GM19099 (cell line): Measurements from ENCODE around the gene DHH.

ENCODE experiments used
- POLR2A ChIP-seq: IDR thresholded peaks from 3 replicates; pipeline ENCODE4 v1.6.1; 2011; ENCODE audit warnings: low read depth; ENCODE audit not compliant: insufficient read length; ENCODE audit errors: extremely low read depth

The DHH gene

DNA sequence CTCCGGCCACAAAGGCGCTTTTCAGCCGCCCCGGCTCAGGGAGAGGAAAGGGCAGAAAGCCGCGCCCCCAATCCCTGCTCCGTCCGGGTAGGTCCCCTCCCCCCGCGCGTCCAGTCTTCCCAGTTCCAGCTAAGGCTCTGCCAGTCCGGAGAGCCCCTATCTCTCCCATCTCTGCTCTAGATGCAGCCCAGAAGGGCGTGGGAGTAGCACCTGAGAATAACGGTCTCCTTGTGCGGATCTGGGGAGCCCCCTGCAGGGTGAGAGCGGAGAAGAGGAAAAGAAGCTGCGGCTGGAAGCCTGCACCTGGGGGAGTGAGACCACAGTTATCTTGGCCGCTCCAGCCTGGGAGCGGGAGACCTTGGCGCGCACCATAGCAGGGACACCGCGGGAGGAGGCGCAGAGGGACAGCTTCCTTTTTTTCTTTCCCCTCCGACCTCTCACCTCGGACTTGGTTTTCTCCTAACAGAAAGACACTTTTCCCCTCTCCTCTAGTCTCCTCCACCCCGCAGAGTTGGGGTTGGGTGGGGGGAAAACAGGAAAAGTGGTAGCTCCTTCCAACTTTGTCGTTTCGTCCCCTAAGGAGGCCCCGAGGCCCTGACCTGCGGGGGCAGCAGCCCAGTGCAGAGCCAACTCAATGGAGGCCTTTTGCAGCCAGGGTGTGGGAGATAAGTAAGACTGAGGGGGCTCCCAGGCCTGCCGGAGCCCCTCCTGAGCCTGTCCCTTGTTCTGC lies 2.4 kb downstream of the DHH start:
- no peak for TF ChIP-seq POLR2A

DNA sequence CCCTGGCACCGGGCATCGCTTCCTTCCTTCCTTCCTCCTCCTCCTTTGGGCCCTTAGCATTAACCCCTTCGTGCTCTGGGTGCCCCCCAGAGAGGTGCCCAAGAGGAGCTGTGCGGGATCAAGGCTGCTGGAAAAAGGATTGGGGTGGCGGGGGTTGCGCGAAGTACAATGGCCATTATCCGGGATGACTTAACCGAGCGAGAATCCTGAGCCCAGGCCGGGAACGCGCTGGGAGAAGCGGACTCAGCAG lies 2.8 kb downstream of the DHH start:
- TF ChIP-seq POLR2A, result no peak

DNA sequence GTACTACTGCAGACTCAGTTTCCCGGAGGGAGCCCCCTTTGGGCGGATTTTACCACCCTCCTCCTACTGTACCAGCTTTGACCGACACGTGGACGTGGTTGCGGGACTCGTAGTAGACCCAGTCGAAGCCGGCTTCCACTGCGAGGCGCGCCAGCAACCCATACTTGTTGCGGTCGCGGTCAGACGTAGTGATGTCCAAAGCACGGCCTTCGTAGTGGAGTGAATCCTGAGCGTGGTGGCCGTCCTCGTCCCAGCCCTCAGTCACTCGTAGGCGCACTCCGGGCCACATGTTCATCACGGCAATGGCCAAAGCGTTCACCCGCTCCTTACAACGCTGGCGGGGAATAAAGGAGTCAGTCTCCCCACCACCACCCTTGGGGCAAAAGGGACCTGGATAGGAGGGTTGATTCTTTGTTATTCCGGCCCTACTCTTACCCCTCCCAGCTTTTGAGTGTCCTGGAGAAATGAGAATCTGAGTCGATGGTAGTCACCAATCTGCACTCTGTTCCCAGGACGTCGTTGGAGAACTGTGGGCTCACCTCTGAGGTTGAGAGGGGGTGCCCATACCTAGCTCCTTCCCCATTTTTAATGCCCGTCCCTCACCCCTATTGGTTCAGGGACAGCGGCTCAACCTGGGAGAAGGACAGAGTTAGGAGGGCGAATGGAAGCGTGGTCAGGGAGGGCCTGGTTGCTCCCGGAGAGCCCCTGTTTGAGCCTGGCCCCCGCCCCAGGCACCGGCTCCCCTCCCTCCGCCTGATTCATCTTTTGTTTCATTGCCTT lies 3.4 kb downstream of the DHH start:
- no peak for TF ChIP-seq POLR2A

DNA sequence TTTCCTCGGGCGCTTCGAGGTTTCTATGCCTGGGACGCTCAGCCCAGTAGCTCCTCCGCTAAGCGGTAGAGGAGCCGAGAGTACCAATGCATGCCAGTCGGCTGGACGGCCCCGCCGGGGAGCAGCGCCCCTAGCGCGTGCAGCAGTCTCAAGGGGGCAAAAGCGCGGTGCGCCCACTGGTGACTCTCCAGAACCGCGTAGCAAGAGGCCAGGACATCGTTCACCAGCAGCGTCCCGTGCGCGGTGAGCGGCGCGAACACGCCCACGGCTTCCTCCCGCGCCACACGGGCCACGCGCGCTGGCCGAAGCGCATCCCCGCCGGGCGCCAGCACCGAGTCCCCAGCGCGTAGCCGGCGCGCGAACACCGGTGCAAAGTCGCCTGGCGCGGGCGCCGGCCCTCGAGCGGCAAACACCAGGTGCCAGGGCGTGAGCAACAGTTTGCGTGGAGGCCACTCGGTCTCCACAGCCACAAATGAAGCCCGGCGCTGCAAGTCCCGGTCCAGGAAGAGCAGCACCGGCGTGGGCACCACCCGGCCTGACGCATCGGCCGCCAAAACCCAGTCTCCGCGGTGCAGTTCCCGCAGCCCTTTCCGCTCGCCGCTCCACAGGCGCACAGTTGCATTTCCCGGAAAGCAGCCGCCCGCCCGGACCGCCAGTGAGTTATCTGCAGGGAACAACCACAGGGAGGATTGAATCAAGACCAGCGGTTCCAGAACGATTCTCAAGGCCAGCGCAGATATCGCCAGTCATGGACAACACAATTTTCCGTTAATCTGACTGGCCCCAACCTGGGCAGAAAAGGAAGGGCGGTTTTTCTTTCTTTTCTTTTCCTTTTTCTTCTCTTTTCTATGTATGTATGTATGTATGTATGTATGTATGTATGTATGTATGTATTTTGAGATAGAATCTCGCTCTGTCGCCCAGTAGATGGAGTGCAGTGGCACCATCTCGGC lies 4.5 kb downstream of the DHH start:
- no peak for TF ChIP-seq POLR2A

DNA sequence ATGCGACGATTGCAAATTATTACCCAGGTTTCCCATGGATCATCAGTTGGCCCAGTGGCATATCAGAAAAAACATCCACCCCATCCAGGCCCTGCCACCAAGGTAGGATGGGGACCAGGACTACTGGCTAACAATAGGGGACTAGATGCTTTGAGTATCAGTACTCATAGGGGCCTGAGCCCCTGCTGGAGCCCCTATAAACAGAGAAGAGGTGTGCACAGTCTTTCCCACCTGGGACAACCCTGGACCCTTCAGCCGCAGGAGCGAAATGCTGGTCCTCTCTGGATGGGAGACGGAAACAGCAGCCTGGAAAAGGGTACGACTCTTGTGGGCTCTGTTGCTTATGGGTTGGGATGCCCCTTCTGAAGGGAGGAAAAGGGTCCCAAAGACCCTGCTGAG lies 5.7 kb downstream of the DHH start:
- no peak for TF ChIP-seq POLR2A

DNA sequence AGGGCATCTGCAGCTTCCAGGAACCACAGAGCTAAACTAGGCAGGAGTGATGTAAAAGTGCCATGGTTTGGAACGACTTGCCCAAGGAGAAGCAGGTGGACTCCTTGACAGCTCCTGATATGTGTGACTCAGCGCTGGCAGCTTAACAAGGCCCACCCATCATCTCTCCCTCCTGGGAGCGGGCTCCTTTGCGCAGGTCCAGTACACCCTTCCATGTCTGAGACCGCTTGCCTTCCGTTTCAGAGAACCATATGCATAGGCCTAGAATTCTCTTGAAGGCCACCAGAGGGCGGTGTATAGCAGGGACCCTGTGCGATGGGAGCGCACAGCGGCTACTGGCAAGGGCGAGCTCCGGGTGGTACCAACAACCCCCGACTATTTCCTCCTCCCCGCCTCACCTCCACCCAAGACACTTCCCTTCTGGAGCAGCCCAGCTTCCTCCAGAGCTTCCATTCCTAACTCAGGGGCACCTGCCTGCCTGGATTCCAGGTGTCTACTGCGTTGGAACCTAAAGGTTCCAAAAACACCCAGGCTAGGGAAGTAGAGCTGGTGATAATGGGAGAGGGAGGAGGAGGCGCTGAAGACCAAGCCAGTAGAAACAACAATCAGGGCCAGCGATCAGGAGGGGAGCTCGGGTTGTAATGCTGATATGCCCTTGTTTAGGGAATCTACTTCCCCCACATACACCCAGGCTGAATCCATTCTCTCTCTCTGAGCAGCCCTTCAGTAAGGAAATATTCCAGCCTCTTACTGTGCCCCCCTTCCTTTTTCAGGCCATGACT lies 6.3 kb downstream of the DHH start:
- TF ChIP-seq POLR2A, result no peak

DNA sequence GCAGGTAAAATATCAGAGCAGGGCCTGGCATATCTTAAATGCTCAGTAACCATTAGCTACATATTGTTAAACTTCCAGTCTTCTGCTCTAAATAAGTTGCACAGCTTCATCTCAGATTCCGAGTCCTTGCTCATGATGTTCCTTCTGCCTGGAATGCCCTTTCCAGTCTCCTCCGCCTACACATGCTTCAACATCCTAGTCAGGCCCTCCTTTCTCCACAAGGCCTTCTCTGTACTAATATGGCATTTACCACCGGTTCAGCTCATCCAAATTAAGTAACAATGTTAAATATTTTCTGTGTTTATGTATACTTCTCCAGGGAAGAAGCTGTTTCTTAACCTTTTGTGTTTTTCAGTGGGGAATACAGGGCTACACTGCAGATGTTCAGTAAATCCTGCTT lies 8.5 kb downstream of the DHH start:
- no peak for TF ChIP-seq POLR2A

DNA sequence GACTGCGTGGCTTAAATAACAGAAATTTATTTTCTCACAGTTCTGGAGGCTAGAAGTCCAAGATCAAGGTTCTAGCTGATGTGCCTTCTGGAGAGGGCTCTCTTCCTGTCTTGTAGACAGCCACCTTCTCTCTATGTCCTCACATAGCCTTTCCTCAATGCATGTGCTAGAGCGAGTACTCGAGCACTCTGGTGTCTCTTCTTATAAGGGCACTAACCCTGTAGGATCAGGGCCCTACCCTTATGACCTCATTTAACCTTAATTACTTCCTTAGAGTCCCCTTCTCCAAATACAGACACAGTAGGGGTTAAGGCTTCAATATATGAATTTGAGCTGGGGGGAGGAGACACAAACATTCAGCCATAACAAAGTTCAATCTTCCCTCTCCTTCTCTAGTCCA lies 10.2 kb downstream of the DHH start:
- no peak for TF ChIP-seq POLR2A

DNA sequence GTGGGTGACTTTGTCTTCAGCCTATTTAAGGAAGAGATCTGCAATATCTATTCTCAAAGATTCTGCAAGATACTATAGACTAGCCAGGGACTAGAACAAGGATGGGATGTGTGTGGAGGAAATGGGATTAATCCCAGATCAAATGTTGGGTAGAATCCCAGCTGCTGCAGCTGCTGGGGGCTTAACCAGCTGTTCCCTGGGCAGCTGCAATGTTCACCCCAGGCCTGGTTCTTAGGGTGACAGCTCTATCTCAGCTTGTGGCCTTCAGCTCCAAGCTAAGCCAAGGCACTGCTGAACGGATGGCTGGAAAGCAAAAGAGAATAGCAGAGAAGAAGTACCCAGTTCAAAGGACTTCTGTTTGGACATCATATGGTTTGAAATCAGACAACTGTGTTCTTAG lies 14.8 kb downstream of the DHH start:
- TF ChIP-seq POLR2A, result no peak

DNA sequence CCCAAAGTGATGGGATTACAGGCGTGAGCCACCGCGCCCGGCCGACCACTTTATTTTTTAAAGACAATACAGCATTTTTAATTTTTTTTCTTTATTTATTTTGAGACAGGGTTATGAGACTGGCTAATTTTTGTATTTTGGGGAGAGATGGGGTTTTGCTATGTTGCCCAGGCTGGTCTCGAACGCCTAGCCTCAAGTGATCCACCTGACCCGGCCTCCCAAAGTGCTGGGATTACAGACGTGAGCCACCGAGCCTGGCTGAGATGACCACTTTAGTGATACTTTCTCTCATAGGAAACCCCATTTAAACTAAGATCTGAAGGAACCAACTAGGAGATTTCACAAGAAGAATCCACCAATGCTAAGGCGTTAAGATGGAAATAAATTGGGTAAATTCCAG lies 23.6 kb downstream of the DHH start:
- TF ChIP-seq POLR2A, result no peak

DNA sequence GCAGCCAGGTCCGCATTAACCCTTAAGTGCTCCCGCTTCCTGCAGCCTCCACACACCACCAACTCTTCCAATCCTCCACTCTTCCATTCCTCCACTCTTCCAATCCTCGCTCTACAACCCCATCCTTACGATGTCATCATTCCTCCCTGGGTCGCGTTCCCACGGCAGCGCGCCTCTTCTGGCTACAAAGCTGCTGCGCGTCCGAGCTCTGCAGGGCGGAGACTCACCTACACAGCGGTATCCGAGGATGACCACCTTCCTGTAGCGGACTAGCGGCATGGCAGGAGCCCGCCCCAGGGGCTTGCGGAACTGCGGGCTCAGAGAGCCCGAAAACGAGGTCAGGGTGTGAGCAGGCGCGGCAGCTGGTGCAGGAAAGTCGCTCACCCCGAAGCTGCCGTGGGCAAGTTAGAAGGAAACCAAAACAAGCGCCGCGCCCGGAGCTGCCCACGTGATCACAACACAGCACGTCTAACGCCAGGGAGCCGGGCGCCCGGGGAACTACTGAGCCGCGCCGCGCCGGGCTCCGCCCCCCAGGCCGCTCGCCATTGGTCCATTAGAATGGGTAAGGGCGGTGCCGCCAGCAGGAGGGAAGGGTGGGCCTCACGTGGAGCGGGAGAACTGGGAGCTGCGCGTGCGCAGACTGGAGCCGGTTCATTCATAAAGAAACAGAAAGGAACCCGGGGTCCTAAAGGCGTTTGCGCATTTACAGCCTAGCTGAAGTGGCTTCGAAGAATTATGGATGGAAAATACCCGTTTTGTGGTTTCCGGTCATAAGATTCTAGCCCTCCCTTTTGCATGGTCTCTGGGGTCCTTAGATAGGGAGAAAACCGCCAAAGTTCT lies 24.9 kb downstream of the DHH start, which contains the start of gene RHEBL1:
TSS of gene RHEBL1 (minus strand) at position 473 of the 840 bp plus-strand sequence. CDS start at position 279, 194 bp downstream.
- TF ChIP-seq POLR2A, result peak; percentile 54

DNA sequence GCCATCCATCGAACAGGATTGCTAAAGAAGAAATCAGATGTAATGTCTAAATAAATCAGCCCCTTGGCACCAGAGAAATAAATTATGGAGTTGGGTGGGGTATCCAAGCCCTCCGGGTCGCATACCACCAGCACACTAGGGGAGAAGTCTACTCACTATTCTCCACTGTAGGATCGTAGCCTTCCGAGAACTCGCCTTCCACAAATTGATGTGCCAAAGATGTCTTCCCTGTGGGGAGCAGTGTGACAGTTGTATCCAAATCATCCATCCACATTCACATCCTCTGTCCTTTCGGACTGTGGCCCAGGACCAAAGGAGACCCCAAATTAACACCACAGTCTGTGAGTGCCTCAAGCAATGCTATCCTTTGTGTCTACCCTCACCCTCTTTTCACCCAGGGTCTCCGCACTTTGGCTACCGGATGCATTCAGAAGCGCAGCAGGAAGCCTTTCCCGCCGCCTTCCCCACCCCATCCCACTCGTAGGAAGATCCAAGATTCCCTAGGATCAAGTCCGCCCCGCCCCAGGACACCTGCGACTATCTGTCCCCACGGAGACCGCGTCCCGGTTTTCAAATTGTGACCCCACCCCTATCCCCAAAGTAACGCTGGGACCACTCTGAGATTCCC lies 25.6 kb downstream of the DHH start:
- no peak for TF ChIP-seq POLR2A

DNA sequence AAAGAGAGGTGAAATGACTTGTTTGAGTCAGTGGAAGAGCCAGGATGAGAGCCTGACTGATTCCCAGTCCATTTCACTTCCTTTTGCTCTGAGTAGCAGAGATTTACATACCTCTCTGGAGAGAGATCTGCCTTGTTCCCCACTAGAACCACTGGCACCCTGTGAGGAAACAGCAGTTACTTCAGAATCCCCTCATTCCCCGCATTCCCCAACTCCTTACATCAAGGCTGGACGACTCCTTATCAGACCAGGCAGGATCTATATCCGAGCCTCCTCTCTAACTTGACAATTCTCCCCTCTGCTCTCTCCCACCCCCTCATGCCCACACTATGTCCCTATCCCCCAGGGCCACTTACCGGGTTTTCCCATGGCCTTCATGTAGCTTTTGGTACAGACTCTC lies 28.5 kb downstream of the DHH start:
- no peak for TF ChIP-seq POLR2A
